Pancreas (tissue), 10 donors: ENCODE results near the gene TCERG1L. TPM values are rescaled to one million over a fixed set of nuclear protein-coding genes. Genes with fewer than 3 reads are reported as not detected.

Source experiments
- ATAC-seq, 4 donors: fragments of 200-7000 bp; cut with Tn5 transposase; one replicate each; pipeline versions ENCODE4 v1.8.0 to v1.9.1; 2020; ENCODE audit warnings: mild to moderate bottlenecking in 4 of 4, moderate library complexity in 4 of 4
- DNase-seq, 6 donors: peaks; one replicate each; pipeline ENCODE4 v3.0.0-alpha.2; 2020
- FAIRE-seq: peaks from 2 replicates; lab custom pipeline; 2012; peaks lifted over from hg19 to GRCh38; lab: Jason Lieb, UNC
- H3K27ac ChIP-seq, 4 donors: fragments of 200-600 bp; sonication (generic); 1 replicate in 3 of 4; 2 replicates in 1 of 4; pipeline versions ENCODE4 v1.5.0 to v1.8.0; 2020
- H3K27me3 ChIP-seq, 4 donors: fragments of 200-600 bp; one replicate each; pipeline ENCODE4 v1.8.0; 2021
- H3K36me3 ChIP-seq, 3 donors: fragments of 200-600 bp; sonication (generic) in 1 of 3; one replicate each; pipeline versions ENCODE4 v1.5.0 to v1.8.0; 2020 to 2021
- H3K4me1 ChIP-seq, 3 donors: fragments of 200-600 bp; one replicate each; pipeline ENCODE4 v1.8.0; 2021
- H3K4me3 ChIP-seq, 4 donors: fragments of 200-600 bp; sonication (generic) in 2 of 4; one replicate each; pipeline versions ENCODE4 v1.5.0 to v1.8.0; 2020 to 2021
- H3K9me3 ChIP-seq, 4 donors: fragments of 200-600 bp; one replicate each; pipeline ENCODE4 v1.8.0; 2021
- CTCF ChIP-seq, 4 donors: fragments of 200-600 bp; sonication (generic) in 3 of 4; IDR thresholded peaks; one replicate each; pipeline versions ENCODE4 v1.5.0 to v1.8.0; 2021; ENCODE audit warnings: antibody characterized with exemption in 4 of 4
- WGBS, 2 donors: extraction: QIAGEN DNeasy Blood & Tissue Kit; methylation state at CpG; one replicate each; pipeline ENCODE4 v1.1.7; 2013; 5-methylcytosine and 5-hydroxymethylcytosine counted together
- intact Hi-C, 3 donors: fragments of 100-400 bp; cut with DNase I; formaldehyde crosslinking; loops; one replicate each; pipeline versions ENCODE4 v1.11.1 to v1.14.2; 2022
- polyA plus RNA-seq, 2 donors: library from polyadenylated mRNA; stranded (reverse); fragments of 200-250 nt; gene quantifications; one replicate each; pipeline ENCODE4 v1.2.3, GENCODE V29; 2013
- total RNA-seq, 6 donors: library from RNA; stranded (reverse); fragmentation: NEBNext Ultra II Directional in 4 of 6; extraction: Animal tissue kit (Norgen Biotek cat#: 25700) in 4 of 6; gene quantifications; one replicate each; pipeline versions ENCODE4 v1.2.1 to v1.2.4, GENCODE V29; 2021 to 2023
- donor health status: healthy with polysubstance abuse.
- donor health status: DM: no; HTN: no; CAD: no; lungs with moderate emphysema.
- donor health status: DM: no; HTN: no; CAD: no.
- donor health status: control.
- donor health status: control.
- donor health status: Bipolar disorder and iron deficiency.
- donor health status: DM: yes; HTN: yes; CAD: no.
- donor health status: DM: no; HTN: no; CAD: no.
- donor health status: DM: no; HTN: no; CAD: no.
- donor health status: DM: yes; HTN: yes; CAD: no.

The TCERG1L gene
- total and polyA plus RNA-seq, 8 donors, result 0.09 to 1.9 (median 0.40) TPM

- no peak for TF ChIP-seq CTCF (IDR thresholded peaks at IDR 0.05)
- FAIRE-seq, result no peak
- intact Hi-C loops, result no loop called here
These were observed 96.8 kb downstream of the TCERG1L start for GRCh38 chr10:131214521-131215244.

GRCh38 chr10:131213741-131214505 is 97.6 kb downstream of the TCERG1L start:
- 72 to 77% methylated on average over 9 of the region's 9 CpGs for WGBS, 2 donors
- no peak for DNase-seq
- no peak for ATAC-seq
- no peak overlapping the region for H3K27ac ChIP-seq
- no peak overlapping the region for H3K4me3 ChIP-seq
- H3K27me3 ChIP-seq, result no peaks in the 10 kb centered on the region
- no peaks in the 10 kb centered on the region for H3K36me3 ChIP-seq
- H3K4me1 ChIP-seq, result no peaks in the 10 kb centered on the region
- TF ChIP-seq CTCF (IDR thresholded peaks at IDR 0.05), result no peak
- intact Hi-C loops, result no loop called here
- FAIRE-seq, result no peak
- no peaks in the 10 kb centered on the region for H3K9me3 ChIP-seq

More at GRCh38 chr10:131214521-131215244, 96.8 kb downstream of the TCERG1L start:
- no peak for DNase-seq
- no peak for ATAC-seq
- Histone ChIP-seq H3K27me3 (no peaks in the 10 kb centered on the region), H3K4me3 (no peak overlapping the region), H3K4me1 (no peaks in the 10 kb centered on the region), H3K9me3 (no peaks in the 10 kb centered on the region), H3K36me3 (no peaks in the 10 kb centered on the region), H3K27ac (no peak overlapping the region)
- WGBS, 2 donors, result 81 to 87% methylated on average over 17 of the region's 17 CpGs

- H3K27me3 ChIP-seq, result no peaks in the 10 kb centered on the region
- FAIRE-seq (no peak), ATAC-seq (no peak), DNase-seq (no peak)
- H3K4me1 ChIP-seq, result no peaks in the 10 kb centered on the region
- intact Hi-C loops, result no loop called here
- no peaks in the 10 kb centered on the region for H3K9me3 ChIP-seq
- no peak overlapping the region for H3K27ac ChIP-seq
- no peaks in the 10 kb centered on the region for H3K36me3 ChIP-seq
- TF ChIP-seq CTCF (IDR thresholded peaks at IDR 0.05), result no peak
- H3K4me3 ChIP-seq, result no peak overlapping the region
- WGBS, 2 donors, result 68 to 77% methylated on average over 5 of the region's 5 CpGs
These were observed 98.7 kb downstream of the TCERG1L start for GRCh38 chr10:131212763-131213325.

GRCh38 chr10:131211965-131212619 is 99.4 kb downstream of the TCERG1L start:
- intact Hi-C loops, result no loop called here
- WGBS, 2 donors, result 80 to 90% methylated on average over 2 of the region's 2 CpGs
- Histone ChIP-seq H3K36me3 (no peaks in the 10 kb centered on the region), H3K27ac (no peak overlapping the region), H3K4me1 (no peaks in the 10 kb centered on the region), H3K27me3 (no peaks in the 10 kb centered on the region), H3K4me3 (no peak overlapping the region), H3K9me3 (no peaks in the 10 kb centered on the region)
- FAIRE-seq (no peak), ATAC-seq (no peak), DNase-seq (no peak)
- no peak for TF ChIP-seq CTCF (IDR thresholded peaks at IDR 0.05)
